GM18498 (cell line): ENCODE data around the gene KCNJ1.

Experiments used
- ATAC-seq: cut with Tn5 transposase; IDR thresholded peaks from one replicate; pipeline ENCODE4 v1.9.1; 2021; ENCODE audit warnings: mild to moderate bottlenecking, moderate library complexity; ENCODE audit not compliant: unreplicated experiment

Gene KCNJ1

DNA sequence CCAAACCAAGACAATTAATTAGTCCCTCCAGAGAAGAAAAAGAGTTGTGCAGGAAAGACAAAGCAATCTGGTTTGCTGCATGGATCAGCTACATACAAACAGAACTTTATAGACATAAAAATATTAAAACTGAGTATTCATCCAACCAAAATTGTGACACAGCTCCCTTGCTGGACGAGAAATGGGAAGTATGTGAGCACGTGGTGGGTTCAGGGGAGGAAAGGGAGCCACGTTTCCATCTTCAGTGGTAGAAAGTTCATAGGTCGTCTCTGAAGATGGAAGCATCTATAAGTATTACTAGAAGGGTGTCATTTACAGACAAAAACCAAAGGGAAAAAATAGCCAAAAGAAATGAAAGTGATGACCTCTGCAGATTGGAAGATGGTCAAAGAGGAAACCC, 17.0 kb upstream of the KCNJ1 start:
- no peak for ATAC-seq

DNA sequence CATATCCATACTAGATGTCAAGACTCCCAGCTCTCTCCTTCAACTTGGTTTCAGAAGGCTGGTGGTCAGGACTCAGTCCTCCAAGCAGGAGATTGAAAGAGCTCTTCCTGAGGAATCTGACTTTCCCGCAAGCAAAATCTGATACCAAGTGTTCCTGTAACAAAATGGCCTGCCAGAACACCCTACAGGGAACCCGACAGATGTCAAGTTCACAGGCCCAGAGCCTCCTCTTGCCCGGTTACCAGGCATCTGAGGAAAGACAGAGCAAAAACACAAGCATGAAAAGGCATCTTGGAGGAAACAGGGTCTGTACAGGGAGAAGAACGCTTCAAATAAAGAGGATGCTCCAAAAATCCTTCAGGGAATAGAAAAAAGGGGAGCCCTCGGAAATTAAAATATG, 15.4 kb upstream of the KCNJ1 start:
- no peak for ATAC-seq

DNA sequence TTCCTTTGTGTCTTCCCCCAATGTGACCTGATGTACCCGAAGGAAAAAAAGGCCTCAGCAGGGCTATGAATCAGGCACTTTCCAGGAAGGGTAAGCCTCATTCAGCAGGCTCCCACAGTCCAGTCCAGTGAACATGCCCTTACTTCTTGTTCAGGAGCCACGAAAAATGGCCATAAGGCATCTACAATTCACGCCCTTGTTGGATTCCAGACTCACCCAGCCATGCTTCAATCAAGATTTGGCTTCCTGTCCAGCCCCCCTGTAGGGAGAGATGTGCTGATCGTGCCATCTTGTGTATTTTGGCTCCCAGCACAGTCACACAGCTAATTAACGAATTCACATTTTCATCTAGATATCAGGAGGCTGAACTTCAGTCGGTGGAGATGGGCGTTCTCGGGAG, 14.1 kb upstream of the KCNJ1 start:
- no peak for ATAC-seq

DNA sequence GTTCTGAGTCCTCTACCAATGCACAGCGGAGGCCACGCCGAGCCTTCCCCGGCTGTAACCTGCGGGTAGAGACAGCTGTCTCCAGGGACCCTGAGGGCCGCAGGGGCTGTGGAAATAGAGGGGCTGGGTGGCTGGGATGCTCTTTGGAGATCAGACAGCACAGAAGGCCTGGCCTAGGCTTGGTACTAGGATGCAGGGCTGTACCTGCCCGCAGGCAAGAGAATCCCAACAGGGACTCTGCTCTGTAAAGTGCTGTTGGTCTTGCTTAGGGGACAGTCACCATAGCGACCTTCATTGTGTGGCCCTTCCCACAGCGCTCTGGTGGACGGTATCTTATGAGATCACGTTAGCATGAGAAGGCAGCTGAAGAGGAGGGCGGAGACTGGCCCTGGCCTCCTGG, 12.7 kb upstream of the KCNJ1 start:
- ATAC-seq: no peak

DNA sequence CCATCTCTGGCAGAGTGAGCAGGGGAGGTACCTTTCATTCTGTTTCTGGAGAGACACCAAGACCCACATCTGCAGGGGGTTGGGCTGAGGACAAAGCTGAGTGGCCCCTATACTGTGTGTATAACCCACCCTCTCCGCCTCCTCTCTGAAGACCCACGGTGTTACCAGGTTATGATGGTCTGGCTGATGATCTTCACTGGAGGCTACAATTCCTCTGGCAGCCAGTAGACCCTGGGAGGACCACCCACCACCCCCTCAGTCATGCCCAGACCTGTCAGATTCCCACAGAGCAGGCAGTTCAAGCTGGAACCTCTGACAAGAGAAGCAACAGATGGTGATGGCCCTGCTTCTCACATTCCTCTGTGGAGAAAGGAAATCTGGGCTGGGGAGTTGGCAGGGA, 11.4 kb upstream of the KCNJ1 start:
- no peak for ATAC-seq

DNA sequence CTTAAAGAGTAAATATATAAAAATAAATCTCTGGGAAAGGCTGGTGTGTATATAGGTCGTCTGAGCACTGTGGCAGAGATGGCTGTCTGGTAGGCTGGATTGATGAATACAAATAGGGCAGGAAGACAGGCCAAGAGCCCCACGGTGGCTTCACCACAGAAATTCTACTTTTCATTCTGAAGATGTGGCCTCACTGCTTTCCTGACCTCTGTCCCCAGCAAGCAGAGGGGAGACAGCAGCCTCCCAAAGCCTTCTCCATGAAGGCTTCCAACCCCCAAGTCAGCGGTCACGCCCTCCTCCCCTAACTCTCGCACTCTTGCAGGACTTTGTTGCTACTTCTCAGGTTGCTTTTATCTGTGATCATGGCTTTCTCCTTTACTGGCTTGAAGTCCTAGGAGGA, 10.6 kb upstream of the KCNJ1 start:
- ATAC-seq: no peak

DNA sequence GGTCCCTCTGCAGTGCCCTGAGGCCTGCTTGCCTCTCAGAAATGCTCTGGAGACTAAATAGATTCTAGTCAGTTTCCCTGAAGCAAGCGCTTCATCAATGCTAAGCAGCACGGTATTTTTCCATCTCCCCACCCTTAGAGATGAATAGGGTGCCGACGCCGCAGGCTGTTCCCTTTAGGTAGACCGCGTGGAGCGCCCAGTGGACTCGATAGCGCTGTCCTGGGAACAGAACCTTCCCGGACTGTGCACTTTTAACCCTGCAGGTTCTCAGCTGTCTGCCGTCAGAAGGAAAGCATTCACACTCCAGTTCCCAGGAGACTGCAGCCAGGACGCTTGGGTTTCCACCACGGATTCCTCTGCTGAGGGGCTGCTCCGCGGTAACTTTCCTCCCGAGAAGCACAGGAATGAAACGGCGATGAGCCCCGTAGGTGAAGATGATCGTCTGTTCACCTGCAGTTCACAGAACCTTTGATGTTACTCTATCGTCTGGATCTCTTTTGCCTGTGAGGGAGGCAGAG, 9.1 kb upstream of the KCNJ1 start:
- no peak for ATAC-seq

DNA sequence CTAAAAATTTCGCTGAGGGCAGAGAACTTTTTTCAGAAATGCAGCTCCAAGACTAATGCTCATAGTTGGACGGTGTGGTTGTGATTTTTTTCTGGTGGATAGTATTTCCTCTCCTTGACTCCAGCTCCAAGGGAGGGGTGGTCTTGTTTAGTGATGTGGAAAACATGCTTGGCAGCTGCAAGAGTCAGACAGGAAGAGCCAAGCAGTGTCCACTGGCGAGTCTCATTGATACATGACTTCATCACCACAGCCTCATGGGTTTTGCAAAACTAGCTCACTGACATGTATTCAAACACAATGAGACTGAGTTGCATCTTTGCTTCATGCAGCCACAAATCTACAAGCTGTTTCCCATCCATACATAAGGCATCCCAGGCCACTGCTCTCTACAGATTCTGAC, 7.3 kb upstream of the KCNJ1 start:
- ATAC-seq: no peak

DNA sequence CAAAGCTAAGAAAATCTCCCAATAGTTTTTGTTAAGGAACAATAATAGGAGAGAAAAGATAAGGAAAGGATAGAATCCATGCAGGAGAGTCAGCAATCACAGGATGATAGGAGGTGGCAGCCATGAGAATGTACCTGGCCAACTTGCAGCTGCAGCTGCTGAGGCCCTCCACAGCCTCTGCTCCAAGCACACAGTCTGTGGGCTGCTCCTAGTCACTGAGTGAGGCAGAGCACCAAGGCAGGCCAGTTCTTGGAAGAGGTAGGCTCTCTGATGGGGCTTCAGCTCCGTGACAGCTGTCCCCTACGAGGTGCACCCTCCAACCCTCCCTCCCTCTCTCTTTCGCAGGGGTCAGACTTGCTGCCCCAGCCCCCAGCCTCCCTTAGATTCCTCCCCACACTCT, 5.5 kb upstream of the KCNJ1 start:
- ATAC-seq: no peak

DNA sequence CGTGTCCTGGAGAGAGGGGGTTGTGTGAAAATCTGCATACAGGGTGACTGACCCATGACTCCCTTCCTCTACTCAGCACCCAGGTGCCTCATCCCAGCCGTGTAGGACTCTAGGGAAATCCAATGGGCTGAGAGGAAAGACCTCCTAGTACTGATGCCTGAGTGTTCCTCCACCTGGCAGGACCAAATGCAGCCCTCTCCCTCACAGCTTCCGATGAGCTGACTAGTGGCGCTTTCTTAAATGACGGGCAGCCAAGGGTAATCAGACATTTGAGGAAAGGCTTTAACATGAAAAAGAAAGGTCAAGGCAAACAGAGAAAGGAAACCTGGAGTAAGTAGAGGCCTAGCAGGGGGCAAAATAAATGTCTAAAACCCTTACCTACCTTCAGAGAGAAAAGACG, 5.0 kb upstream of the KCNJ1 start:
- no peak for ATAC-seq

DNA sequence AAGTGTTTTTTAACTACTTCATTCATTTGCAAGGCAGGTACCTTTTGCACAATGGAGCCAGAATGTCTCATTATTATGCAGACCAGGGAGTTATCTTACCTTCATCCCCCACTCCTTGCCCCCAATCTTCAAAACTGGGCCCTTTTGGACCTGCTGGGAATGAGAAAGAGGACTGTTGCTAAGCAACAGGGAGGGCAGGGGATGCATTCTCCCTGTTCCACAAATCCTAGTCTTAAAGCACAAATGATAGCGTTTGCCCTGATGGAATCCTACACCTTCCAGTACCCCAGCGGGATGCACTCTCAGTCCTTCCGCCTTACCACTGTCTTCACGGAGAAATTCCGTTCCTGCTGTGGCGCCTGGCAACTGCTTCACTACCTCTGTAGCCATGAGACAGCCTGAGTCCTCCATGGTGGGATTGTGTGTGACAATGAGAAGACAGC, 4.1 kb upstream of the KCNJ1 start:
- ATAC-seq: no peak

DNA sequence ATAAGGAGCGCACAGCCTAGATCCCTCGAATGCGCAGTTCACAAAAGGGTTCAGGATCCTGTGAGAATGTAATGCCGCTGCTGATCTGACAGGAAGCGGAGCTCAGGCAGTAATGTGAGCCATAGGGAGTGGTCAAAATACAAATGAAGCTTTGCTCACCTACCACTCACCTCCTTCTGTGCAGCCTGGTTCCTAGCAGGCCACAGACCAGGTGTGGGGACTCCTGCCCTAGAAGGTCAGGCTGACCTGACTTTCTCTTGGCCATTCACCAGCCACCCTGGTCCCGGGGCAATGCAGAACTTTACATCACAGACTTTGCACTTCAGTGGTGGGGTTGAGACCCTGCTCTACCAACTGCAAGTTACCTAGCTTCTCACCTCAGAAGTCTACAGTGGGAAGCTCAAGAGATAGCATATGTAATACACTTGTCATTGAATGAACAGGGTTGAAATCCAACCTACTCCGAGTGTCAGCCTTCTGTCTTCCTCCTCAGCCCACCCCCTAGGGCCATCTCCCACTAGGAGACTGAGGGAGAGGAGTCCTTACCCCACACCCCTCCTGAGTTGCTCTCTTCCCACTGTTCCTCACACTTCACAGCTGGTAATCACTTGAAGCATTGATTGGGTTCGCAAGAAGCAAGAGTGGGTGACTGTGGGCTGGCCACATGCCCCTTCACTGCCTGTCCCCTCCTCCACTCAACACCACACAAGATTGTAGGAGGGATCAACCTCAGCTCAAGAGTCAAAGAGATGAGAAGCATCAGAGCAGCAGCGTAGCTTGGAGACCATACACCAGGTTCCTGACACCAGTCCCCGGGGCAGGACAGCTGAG, 2.0 kb upstream of the KCNJ1 start:
- ATAC-seq: no peak

DNA sequence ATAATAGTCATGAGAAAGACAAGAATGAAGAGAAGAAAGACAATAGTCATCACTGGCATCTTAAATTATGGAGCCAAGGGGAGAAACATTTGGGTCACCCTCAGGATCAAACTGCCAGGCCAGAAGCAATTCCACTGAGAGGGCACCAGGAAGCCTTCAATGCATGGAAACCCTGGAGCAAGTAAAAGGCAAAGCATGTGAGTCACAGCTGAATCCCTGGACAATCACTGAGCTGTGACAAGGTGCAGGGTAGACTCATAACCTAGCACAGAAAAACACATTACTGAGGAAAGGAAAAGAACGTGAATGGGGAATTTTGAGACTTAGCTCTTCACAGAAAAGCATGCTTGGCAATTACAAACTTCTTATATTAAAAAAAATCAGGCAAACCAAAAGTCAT, 1.6 kb downstream of the KCNJ1 start:
- no peak for ATAC-seq

DNA sequence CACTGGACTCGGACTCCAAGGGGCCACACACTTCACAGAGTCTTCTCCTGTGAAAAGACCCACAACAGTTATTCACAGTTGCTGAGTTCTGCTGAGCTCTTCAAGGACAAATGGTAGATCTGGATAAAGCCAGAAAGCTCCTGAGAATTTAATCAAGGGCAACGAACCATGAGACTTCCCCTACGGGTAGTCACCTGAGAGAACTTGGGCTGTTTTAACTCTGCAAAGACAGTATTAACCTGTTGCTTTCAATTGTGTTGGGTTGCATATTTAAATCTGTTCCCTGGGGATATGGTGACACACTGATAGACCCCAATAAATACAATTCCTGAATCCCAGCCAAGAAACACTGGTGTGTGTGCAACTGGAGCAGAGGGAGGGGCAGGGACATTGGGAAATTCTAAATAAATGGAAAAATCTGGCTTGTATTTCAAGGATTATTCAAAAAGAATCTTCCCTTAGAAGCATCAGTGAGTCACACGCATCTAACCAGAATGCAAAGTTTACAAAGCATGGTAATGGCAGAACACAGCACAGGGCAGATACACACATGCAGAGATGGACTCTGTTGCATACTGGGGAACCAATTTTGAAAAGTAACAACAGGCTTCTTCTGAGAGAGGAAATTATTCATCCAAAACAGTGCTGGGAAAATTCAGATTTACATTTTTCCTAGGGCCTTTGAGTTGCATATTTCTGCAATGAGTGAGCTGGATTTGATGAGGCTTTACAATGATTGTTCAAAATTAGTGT, 4.0 kb downstream of the KCNJ1 start:
- ATAC-seq: no peak

DNA sequence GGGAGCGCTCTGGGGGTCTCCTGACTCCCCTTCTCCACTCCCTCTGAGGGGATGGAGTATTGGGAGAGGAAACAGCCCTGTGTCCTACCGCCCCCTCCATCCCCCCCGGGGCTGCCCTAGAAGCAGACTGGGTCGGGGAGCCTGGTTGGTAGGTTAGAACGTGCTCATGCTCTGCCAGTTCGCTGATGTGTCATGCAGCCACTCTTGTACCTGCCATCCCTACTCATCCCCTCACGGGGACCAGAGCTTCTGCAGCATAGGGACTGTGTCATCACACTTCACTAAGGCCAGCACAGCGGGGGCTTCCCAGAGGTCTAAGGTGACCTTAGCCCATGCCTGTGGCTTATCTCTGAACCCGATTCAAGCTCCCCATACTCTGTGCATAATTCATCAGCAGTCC, 4.7 kb downstream of the KCNJ1 start:
- ATAC-seq: no peak

DNA sequence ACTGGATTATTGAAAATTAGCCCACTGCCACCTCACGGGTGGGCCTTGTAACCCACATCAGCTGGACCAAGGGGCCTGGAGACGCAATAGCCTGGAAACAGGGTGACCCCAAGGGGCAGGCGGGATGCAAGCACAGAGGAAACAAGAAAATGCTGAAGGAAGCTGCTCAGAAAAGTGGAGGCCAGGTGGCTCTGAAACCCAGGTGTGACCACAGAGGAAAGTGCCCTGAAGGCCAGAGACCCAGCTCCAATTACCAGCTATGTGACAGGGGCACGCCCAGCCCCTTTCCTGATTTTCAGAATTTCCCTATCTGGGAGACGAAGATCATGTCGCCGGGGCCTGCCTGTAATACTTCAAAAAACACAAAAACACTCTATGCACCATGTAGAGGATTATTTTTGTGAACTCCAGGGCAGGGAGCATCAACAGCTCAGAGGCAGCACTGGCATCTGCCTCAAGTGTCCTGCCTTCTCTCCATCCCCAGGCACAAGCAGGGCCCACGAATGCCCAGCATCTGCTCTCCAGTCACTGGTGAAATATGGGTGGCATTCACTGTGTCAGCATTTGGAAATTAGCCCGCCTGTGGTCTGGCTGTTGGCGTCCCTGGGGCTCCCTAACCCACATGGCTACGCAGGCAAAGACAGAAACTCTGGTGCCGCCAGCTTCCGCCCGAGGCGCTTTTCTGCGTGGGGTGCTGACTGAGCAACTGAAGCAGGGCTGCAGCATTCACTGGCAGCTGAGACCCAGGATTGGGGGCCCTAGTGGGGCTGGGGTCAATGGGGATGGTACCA, 6.3 kb downstream of the KCNJ1 start:
- no peak for ATAC-seq

DNA sequence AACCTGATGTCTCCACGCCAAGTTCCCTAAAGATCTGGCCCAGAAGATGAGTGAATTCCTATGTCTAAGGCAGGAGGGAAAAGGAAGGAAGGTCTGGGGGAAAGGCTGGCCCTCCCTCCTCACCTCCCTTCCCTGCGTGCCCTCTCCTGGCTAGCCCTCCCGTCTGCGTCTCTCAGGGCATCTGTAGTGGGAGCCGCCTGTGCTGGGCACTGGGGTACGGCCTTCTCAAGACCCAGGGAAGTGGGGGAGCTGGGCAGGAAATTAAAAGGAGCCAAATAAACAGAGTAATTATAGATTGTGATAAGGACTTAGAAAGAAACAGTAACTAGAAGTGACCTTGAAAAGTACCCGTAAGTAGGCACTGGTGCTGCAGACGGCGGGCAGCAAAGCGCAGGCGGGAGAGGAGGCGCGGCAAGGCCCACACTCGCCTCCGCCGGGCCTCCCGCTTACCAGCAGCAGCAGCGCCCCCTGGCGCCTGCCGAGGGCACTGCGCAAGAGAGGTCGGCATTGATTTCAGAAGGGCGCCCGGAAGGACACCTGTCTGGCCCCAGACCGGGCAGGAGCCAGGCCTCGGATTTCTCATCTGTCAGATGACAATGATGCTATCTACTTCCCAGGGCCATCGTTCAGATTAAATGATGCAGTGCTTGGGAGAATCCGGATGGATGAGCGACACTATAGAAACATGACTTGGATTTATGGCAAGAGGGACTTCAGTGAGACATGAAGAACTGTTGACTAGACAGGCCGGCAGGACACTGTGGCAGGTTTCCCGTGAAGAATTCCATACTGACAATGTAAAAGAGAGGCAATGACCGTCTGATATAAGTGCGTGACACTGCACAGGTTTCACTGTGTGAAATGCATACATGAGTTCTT, 7.3 kb downstream of the KCNJ1 start:
- ATAC-seq: peak; percentile 92

DNA sequence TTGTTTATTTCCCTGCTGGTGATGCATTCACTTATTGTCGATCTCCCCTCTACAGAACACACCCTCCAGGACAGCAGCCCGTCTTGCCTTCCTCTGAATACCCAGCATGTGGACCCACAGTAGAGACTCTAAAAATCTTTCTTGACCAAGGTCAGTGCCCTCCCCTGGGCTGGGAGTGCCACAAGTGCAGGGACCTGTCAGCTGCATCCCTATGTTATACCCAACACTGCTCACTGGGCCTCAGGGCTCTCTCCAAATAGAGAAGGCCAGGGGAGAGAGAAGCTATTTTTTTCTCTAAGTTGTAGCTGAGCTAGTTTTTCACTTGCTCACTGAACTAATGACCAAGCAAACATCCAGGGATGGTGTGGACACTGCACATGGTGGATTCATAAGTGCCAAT, 9.8 kb downstream of the KCNJ1 start:
- no peak for ATAC-seq

DNA sequence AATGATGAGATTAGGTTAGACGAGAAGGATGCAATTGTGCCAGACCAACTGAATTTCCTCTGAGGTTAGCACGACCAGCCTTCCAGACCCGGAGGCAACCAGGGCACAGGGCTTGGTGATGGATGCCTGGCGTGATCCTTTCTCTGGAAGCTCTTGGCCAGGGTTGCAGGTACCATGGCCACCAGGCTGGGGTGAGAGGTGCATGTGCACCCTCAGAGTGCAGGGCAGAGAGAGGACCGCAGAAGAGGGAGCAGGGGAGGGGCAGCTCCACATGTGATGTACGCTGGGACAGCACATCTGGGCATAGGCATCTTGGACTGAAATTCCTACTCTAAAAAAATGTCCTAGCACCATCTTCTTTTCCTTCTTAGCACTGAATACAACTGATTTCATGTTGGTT, 10.9 kb downstream of the KCNJ1 start:
- no peak for ATAC-seq

DNA sequence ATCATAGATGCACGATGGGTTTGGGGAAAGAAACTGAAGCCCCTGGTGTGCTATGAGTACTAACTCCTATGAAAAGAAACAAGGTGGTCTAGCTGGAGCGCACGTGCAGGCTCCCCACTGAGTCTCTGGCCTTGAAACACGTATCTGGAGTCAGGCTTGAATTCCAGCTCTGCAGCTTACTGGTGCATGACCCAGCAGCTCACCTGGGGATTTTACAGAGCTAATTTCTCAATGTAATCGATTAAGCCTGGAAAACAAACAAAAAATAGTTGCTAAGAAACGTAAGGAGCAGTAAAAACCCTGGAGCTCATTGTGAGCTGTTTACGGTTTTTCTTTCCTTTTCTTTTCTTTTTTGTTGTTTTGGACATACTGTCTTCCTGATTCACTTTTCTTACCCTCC, 12.3 kb downstream of the KCNJ1 start:
- ATAC-seq: no peak
